Measurements from ENCODE around the gene PSMD8. TPM values are rescaled to one million over a fixed set of nuclear protein-coding genes. Genes with fewer than 3 reads are reported as not detected.
"Not testable (repeated sequence)": the region's sequence is repeated elsewhere in the genome, so short reads cannot be mapped to it uniquely, and the experiment has no call there.

Gene PSMD8
- 279 and 300 TPM in 2 replicates for total RNA-seq (2014; rRNA removed; shearing (Covaris generic))
- 245 and 260 TPM in 2 replicates for polyA plus RNA-seq (2015; cell fraction: cytosol; rRNA removed)
- 45.6 and 78.0 TPM in 2 replicates for polyA plus RNA-seq (2015; cell fraction: nucleus; rRNA removed)

DNA sequence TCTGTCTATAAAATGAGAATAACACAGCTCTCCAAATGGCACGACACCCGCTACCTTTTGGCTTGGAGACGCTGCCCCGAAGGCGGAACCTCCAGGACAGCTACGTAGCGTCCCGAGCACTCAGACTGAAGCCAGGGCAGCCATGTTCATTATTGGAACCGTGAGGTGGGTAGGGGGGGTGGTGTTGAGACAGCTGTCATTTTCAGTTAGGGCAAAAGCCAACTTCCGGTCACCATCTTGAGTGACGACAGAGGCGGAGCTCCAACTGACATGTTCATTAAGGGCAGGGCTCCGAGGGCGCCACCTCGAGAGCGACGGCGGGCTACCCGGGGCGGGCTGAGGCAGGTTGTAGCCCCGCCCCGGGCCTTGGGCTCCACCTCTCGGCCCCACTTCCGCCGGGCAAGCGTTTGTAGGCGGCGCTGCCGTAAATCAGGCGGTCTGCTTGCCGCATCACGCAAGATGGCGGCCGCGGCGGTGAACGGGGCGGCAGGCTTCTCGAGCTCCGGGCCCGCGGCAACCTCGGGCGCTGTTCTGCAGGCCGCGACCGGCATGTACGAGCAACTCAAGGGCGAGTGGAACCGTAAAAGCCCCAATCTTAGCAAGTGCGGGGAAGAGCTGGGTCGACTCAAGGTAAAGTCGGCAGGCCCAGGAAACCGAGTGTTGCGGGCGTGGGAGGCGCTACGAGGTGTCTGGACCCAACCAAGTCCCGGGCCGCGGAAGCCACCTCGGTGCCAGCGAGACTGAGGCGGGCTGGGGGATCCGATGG is at the start of gene PSMD8:
Gene PSMD8 (plus strand): TSS at position 240 of the 766 bp plus-strand sequence. CDS start 31 bp downstream, at position 271.
- DNase-seq (ENCODE audit: low read depth, low spot score): peak; percentile 99
- in situ Hi-C loops (cut with HindIII; ENCODE audit: low pct_unique_long_range_greater_than_20kb, low sequenced_read_pairs): no loop called here

- no peak for DNase-seq (ENCODE audit: low read depth, low spot score)
- in situ Hi-C loops (cut with HindIII; ENCODE audit: low pct_unique_long_range_greater_than_20kb, low sequenced_read_pairs): no loop called here
Observed at GRCh38 chr19:38326591-38326990, 47.8 kb upstream of the PSMD8 start.

DNA sequence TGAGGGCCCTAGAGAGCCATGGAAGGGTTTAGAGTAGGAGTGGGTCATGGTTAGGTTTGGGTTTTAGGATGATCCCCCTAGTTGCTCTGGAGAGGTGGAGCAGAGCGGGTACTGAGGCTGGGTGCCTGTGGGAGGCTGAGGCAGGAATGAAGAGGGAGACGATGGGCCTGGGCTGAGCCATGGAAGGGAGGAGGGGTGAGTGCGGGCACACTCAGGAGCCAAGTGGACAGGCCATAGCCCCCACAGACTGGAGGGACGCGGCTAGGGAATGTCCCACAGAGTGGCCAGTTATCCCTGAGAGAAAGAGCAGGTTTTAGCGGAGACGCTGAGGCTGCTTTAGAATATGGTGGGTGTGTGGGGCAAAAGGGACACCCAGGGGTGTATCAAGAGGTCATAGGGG is 44.7 kb upstream of the PSMD8 start:
- DNase-seq (ENCODE audit: low read depth, low spot score): no peak
- in situ Hi-C loops (cut with HindIII; ENCODE audit: low pct_unique_long_range_greater_than_20kb, low sequenced_read_pairs): no loop called here

DNA sequence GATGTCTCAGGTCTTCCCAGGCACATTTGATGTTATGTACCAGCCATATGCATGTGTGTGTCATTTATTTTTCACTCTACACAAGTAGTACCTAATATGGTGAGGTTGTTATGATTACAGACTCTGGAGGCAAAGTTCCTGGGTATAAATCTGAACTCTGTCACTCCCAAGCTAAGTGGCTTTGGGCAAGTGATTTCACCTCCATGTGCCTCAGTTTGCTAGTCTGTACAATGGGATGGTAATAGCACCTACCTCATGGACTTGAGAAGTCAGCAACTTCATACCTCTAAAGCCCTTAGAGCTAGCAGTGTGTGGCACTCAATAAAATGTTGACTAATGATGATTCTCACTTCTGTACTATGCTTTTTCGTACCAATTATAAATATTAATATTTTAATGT is 42.6 kb upstream of the PSMD8 start:
- no peak for DNase-seq (ENCODE audit: low read depth, low spot score)
- in situ Hi-C loops (cut with HindIII; ENCODE audit: low pct_unique_long_range_greater_than_20kb, low sequenced_read_pairs): no loop called here

DNA sequence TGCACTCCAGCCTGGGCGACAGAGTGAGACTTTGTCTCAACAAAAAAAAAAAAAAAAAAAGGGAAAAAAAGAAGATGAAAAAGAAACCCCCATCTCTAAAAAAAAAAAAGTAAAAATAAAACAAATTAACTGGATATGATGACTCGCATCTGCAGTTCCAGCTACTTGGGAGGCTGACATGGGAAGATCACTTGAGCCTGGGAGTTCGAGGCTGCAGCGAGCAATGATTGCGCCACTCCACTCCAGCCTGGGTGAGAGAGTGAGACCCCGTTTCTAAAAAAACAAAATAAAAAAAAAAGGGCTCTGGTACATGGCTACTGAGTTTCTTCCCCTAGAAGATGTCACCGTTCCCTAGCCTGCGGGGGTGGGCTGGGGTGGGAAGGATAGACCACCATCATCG is 41.1 kb upstream of the PSMD8 start:
- DNase-seq (ENCODE audit: low read depth, low spot score): no peak
- in situ Hi-C loops (cut with HindIII; ENCODE audit: low pct_unique_long_range_greater_than_20kb, low sequenced_read_pairs): no loop called here

- peak; percentile 94 for DNase-seq (ENCODE audit: low read depth, low spot score)
- in situ Hi-C loops (cut with HindIII; ENCODE audit: low pct_unique_long_range_greater_than_20kb, low sequenced_read_pairs): no loop called here
Observed at GRCh38 chr19:38335949-38336637, 38.3 kb upstream of the PSMD8 start.

- DNase-seq (ENCODE audit: low read depth, low spot score): peak; percentile 94
- in situ Hi-C loops (cut with HindIII; ENCODE audit: low pct_unique_long_range_greater_than_20kb, low sequenced_read_pairs): no loop called here
Observed at GRCh38 chr19:38336638-38337359, 37.6 kb upstream of the PSMD8 start.

- in situ Hi-C loops (cut with HindIII; ENCODE audit: low pct_unique_long_range_greater_than_20kb, low sequenced_read_pairs): no loop called here
- no peak for DNase-seq (ENCODE audit: low read depth, low spot score)
Observed at GRCh38 chr19:38337360-38337653, 37.1 kb upstream of the PSMD8 start.

DNA sequence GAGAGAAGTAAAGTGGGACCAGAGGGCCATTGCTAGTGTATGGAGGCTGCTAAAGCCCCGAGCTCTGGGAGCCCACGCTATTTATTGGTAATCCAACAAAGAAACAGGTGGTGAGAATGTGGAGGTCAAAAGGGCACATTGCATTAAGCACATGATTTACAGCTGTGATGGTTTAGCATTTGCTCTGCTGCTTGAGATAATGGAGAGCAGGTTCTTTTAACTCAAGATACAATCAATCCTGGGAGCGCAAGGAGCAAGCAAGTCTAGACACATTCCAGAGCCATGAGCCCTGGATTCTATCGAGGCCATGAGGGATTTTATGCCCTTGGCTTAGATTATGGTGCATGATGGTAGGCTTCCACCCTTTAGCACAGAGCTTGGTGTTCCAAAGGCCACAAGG is 35.4 kb upstream of the PSMD8 start:
- in situ Hi-C loops (cut with HindIII; ENCODE audit: low pct_unique_long_range_greater_than_20kb, low sequenced_read_pairs); DNase-seq (ENCODE audit: low read depth, low spot score): not testable (repeated sequence)

DNA sequence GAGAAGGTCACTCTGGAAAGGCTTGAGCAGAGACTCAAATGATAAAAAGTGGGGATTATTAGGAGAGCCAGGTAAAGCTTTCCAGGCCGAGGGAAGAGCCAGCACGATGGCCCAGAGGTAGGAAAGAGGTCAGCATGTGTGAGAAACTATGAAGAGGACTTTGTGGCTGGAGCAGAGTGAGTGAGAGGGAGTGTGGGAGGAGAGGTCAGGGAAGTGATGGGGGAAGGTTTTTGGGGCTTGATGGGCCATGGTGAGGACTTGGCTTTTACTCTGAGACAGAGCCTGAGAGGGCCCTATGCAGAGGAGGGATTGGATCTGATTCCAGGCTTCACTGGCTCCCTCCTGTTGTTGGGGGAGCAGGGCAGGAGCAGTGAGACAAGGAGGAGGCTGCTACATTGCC is 33.4 kb upstream of the PSMD8 start:
- no peak for DNase-seq (ENCODE audit: low read depth, low spot score)
- in situ Hi-C loops (cut with HindIII; ENCODE audit: low pct_unique_long_range_greater_than_20kb, low sequenced_read_pairs): no loop called here

GRCh38 chr19:38346837-38347236 is 27.5 kb upstream of the PSMD8 start:
- in situ Hi-C loops (cut with HindIII; ENCODE audit: low pct_unique_long_range_greater_than_20kb, low sequenced_read_pairs): no loop called here
- no peak for DNase-seq (ENCODE audit: low read depth, low spot score)

GRCh38 chr19:38350883-38351282 is 23.5 kb upstream of the PSMD8 start:
- in situ Hi-C loops (cut with HindIII; ENCODE audit: low pct_unique_long_range_greater_than_20kb, low sequenced_read_pairs): no loop called here
- no peak for DNase-seq (ENCODE audit: low read depth, low spot score)

GRCh38 chr19:38351865-38352395 is 22.4 kb upstream of the PSMD8 start:
- no peak for DNase-seq (ENCODE audit: low read depth, low spot score)
- in situ Hi-C loops (cut with HindIII; ENCODE audit: low pct_unique_long_range_greater_than_20kb, low sequenced_read_pairs): no loop called here

DNA sequence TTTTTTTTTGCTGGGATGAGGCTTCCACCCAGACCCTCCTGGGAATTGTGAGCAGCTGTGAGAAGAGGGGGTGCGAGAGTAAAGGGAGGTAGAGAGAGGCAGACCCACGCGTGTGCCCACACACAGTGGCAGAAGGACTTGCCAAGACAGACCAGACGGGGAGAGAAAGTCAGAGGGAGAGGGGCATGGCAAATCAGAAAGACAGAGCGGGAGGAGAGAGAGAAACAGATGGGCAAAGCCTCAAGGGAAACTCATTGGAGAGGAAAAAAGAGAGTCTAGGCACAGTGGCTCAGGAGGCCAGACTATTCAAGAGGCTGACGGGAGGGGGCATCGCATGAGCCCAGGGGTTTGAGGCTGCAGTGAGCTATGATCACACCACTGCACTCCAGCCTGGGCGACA is 21.8 kb upstream of the PSMD8 start:
- in situ Hi-C loops (cut with HindIII; ENCODE audit: low pct_unique_long_range_greater_than_20kb, low sequenced_read_pairs): no loop called here
- no peak for DNase-seq (ENCODE audit: low read depth, low spot score)

DNA sequence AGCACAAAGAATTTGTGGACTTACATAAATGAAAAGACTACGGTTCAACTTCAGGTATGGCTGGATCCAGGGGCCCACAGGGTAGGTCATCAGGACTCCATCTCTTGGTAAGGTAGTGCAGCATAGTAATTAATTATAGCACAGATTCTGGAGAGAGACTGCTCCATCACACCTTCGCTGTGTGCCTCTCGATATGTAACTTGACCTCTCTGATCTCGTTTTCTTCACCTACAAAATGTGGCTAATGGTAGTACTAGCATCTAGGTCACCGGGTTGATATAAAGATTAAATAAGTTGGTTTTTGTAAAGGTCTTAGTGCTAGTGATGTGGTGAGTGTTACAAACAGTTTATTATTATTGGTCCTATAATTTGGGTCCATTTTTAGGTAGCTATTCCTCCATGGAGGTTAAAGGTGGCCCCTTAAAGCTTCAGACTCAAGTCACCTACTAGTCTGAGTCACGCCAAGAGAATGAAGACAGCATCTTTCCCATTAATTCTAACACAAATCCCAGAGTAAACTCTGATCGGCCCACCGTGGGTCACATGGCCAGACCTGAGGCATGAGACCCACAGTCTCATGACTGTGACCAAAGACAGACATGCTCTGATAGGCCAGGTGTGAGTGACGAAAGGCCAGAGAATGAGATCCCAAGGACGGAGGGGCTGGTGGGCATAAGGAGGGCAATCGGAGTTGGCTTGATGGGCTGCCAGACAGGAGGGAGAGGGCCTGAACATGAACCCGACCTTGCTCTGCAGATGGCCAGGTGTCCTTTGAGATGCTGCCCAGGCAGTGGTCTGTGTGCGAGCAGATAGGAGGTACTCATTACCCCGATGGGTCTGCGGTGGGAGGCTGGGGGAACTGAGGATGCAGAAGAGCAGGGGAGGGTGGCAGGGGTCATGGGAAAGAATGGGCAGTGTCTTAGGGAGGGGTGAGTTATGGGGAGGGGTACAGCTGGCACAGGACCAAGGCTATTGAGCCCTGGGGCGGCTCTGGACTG is 18.3 kb upstream of the PSMD8 start:
- DNase-seq (ENCODE audit: low read depth, low spot score): no peak
- in situ Hi-C loops (cut with HindIII; ENCODE audit: low pct_unique_long_range_greater_than_20kb, low sequenced_read_pairs): no loop called here

- DNase-seq (ENCODE audit: low read depth, low spot score): no peak
- in situ Hi-C loops (cut with HindIII; ENCODE audit: low pct_unique_long_range_greater_than_20kb, low sequenced_read_pairs): no loop called here
Observed at GRCh38 chr19:38358071-38358470, 16.3 kb upstream of the PSMD8 start.

Measured in SK-MEL-5 (cell line).